Tibial nerve (tissue), 4 donors: Measurements from ENCODE around the gene CCNH.

ENCODE experiments used
- EP300 ChIP-seq, 2 donors: sonication (generic); formaldehyde crosslinking; IDR thresholded peaks; one replicate each; pipeline ENCODE4 v1.6.1; 2017; ENCODE audit warnings: antibody characterized with exemption in 2 of 2, mild to moderate bottlenecking in 1 of 2
- POLR2A ChIP-seq, 2 donors: fragments of 450-650 bp; IDR thresholded peaks; one replicate each; pipeline ENCODE4 v1.6.1; 2017; ENCODE audit warnings: antibody characterized with exemption in 2 of 2, mild to moderate bottlenecking in 2 of 2, moderate library complexity in 2 of 2
- TF ChIP-seq, protein P1 (sequence below), 5 experiments: fragments of 200-600 bp in 3 of 5; fragments of 450-650 bp in 2 of 5; sonication (generic) in 3 of 5; IDR thresholded peaks; one replicate each; pipeline ENCODE4 v1.5.1; 2016 to 2019; ENCODE audit warnings: antibody characterized with exemption in 5 of 5, mild to moderate bottlenecking in 3 of 5, moderate library complexity in 2 of 5

DNA sequence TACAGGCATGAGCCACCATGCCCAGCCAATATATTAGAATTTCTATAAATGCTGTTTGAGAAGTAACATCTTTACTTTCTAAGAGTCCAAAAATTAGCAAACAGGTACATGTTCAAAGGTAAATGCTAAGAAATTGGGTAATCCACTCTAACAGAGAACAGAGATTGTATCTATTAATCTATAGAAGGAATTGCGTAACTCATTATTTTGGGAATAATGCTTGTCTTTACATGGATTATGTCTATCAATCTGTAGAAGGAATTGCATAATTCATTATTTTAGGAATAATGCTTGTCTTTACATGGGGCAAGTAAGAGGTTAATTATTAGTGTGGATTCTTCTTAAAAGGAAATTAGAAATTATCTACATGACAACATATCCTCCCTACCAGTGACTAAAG, 30.5 kb downstream of the CCNH start:
- TF ChIP-seq, protein P1, sequence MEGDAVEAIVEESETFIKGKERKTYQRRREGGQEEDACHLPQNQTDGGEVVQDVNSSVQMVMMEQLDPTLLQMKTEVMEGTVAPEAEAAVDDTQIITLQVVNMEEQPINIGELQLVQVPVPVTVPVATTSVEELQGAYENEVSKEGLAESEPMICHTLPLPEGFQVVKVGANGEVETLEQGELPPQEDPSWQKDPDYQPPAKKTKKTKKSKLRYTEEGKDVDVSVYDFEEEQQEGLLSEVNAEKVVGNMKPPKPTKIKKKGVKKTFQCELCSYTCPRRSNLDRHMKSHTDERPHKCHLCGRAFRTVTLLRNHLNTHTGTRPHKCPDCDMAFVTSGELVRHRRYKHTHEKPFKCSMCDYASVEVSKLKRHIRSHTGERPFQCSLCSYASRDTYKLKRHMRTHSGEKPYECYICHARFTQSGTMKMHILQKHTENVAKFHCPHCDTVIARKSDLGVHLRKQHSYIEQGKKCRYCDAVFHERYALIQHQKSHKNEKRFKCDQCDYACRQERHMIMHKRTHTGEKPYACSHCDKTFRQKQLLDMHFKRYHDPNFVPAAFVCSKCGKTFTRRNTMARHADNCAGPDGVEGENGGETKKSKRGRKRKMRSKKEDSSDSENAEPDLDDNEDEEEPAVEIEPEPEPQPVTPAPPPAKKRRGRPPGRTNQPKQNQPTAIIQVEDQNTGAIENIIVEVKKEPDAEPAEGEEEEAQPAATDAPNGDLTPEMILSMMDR (IDR thresholded peaks at IDR 0.05): no peak
- TF ChIP-seq POLR2A (IDR thresholded peaks at IDR 0.05): no peak
- TF ChIP-seq EP300 (IDR thresholded peaks at IDR 0.05): no peak
